HepG2 (cell line): ENCODE data around the gene CCDC97. TPM values are rescaled to one million over a fixed set of nuclear protein-coding genes. Genes with fewer than 3 reads are reported as not detected.

Source experiments
- ARHGAP35 ChIP-seq: sonication (generic); formaldehyde crosslinking; IDR thresholded peaks from 2 replicates; pipeline ENCODE4 v1.9.0; 2022; ENCODE audit warnings: mild to moderate bottlenecking, inconsistent platforms, moderate library complexity, missing genetic modification reagents, borderline replicate concordance
- EZH2 ChIP-seq: conservative IDR thresholded peaks from 2 replicates; pipeline ENCODE4 v1.6.1; 2012; ENCODE audit warnings: mild to moderate bottlenecking, low read depth, low read length, moderate library complexity
- FOXK2 ChIP-seq: fragments of 450-650 bp; IDR thresholded peaks from 2 replicates; pipeline ENCODE4 v1.6.1; 2016
- GATAD2A ChIP-seq: IDR thresholded peaks from 2 replicates; pipeline ENCODE4 v1.6.1; 2016
- HNF4A ChIP-seq: sonication (generic); formaldehyde crosslinking; IDR thresholded peaks from 2 replicates; pipeline ENCODE4 v1.4.0; 2020; ENCODE audit warnings: missing genetic modification reagents
- JUND ChIP-seq: sonication (generic); formaldehyde crosslinking; IDR thresholded peaks from 2 replicates; pipeline ENCODE4 v1.8.0; 2022; ENCODE audit warnings: mild to moderate bottlenecking, missing genetic modification reagents
- KDM6A ChIP-seq: IDR thresholded peaks from 2 replicates; pipeline ENCODE4 v1.6.1; 2016; ENCODE audit warnings: low read depth
- MBNL3 ChIP-seq: fragments of 250-450 bp; sonication (Bioruptor Pico); conservative IDR thresholded peaks from 2 replicates; pipeline ENCODE4 v1.8.0; 2022; ENCODE audit warnings: mild to moderate bottlenecking, inconsistent platforms
- SCMH1 ChIP-seq: sonication (generic); formaldehyde crosslinking; IDR thresholded peaks from 2 replicates; pipeline ENCODE4 v1.9.0; 2021; ENCODE audit warnings: missing genetic modification reagents, mild to moderate bottlenecking, borderline replicate concordance
- TEAD3 ChIP-seq: optimal IDR thresholded peaks from 2 replicates; pipeline ENCODE3; 2016; ENCODE audit warnings: borderline replicate concordance
- TERF1 ChIP-seq: sonication (generic); formaldehyde crosslinking; IDR thresholded peaks from 2 replicates; pipeline ENCODE4 v1.8.0; 2022; ENCODE audit warnings: mild to moderate bottlenecking, missing genetic modification reagents, moderate library complexity
- THYN1 ChIP-seq: sonication (generic); formaldehyde crosslinking; IDR thresholded peaks from 2 replicates; pipeline ENCODE4 v1.8.1; 2023; ENCODE audit warnings: low read depth, mild to moderate bottlenecking, moderate library complexity, missing genetic modification reagents, borderline replicate concordance
- ZC3H13 ChIP-seq: sonication (generic); formaldehyde crosslinking; IDR thresholded peaks from 2 replicates; pipeline ENCODE4 v1.8.1; 2023; ENCODE audit warnings: mild to moderate bottlenecking, missing genetic modification reagents, moderate library complexity
- ZFY ChIP-seq: sonication (generic); formaldehyde crosslinking; IDR thresholded peaks from 2 replicates; pipeline ENCODE4 v1.4.0; 2020; ENCODE audit warnings: missing genetic modification reagents
- ZHX1 ChIP-seq: sonication (generic); formaldehyde crosslinking; IDR thresholded peaks from 2 replicates; pipeline ENCODE4 v1.8.1; 2022; ENCODE audit warnings: low read depth, mild to moderate bottlenecking, missing genetic modification reagents
- ZIK1 ChIP-seq: sonication (generic); formaldehyde crosslinking; IDR thresholded peaks from 2 replicates; pipeline ENCODE4 v1.5.0; 2020; ENCODE audit warnings: mild to moderate bottlenecking, low read depth, missing genetic modification reagents, borderline replicate concordance
- ZNF296 ChIP-seq: sonication (generic); formaldehyde crosslinking; conservative IDR thresholded peaks from 2 replicates; pipeline ENCODE4 v1.5.0; 2020; ENCODE audit warnings: mild to moderate bottlenecking, missing genetic modification reagents
- ZNF326 ChIP-seq: sonication (generic); formaldehyde crosslinking; IDR thresholded peaks from 2 replicates; pipeline ENCODE4 v1.4.0; 2020; ENCODE audit warnings: missing genetic modification reagents, borderline replicate concordance
- ZNF331 ChIP-seq: sonication (generic); formaldehyde crosslinking; IDR thresholded peaks from 2 replicates; pipeline ENCODE4 v1.4.0; 2020; ENCODE audit warnings: missing genetic modification reagents
- ZNF792 ChIP-seq: IDR thresholded peaks from 2 replicates; pipeline ENCODE4 v1.6.1; 2016
- ZSCAN31 ChIP-seq: sonication (generic); formaldehyde crosslinking; IDR thresholded peaks from 2 replicates; pipeline ENCODE4 v1.5.0; 2020; ENCODE audit warnings: low read depth, mild to moderate bottlenecking, missing genetic modification reagents
- polyA plus RNA-seq, 8 experiments: library from polyadenylated mRNA; depleted of rRNA in 3 of 8; stranded (reverse) in 7 of 8; unstranded in 1 of 8; fragments of >200 nt; fragmentation: Illumina TruSeq in 4 of 8; extraction: Trizol in 4 of 8; gene quantifications; 2 replicates each; pipeline versions ENCODE4 v1.2.1 to v1.2.3, GENCODE V29; 2011 to 2016; ENCODE audit warnings: low read depth in 4 of 8, missing spikeins in 1 of 8, mixed read lengths in 1 of 8; ENCODE audit not compliant: insufficient read depth in 1 of 8
- total RNA-seq, 5 experiments: library from RNA; depleted of rRNA; stranded (reverse); fragments of >200 nt; fragmentation: Illumina TruSeq; extraction: Trizol; gene quantifications; 2 replicates each; pipeline ENCODE4 v1.2.3, GENCODE V29; 2016; ENCODE audit warnings: low read depth in 1 of 5
- TF ChIP-seq, protein P1 (sequence below): sonication (generic); formaldehyde crosslinking; IDR thresholded peaks from 2 replicates; pipeline ENCODE4 v1.5.0; 2020; ENCODE audit warnings: mild to moderate bottlenecking, missing genetic modification reagents
- TF ChIP-seq, protein P2 (sequence below): IDR thresholded peaks from 2 replicates; pipeline ENCODE4 v1.6.1; 2016; ENCODE audit warnings: low read depth, control low read depth

Gene CCDC97
- total and polyA plus RNA-seq, 2 of the 13 experiments (the other 11 are each of a cell fraction or from before 2014, with no cell fraction given) = 6.2 to 7.3 TPM

- TF ChIP-seq, protein P1, sequence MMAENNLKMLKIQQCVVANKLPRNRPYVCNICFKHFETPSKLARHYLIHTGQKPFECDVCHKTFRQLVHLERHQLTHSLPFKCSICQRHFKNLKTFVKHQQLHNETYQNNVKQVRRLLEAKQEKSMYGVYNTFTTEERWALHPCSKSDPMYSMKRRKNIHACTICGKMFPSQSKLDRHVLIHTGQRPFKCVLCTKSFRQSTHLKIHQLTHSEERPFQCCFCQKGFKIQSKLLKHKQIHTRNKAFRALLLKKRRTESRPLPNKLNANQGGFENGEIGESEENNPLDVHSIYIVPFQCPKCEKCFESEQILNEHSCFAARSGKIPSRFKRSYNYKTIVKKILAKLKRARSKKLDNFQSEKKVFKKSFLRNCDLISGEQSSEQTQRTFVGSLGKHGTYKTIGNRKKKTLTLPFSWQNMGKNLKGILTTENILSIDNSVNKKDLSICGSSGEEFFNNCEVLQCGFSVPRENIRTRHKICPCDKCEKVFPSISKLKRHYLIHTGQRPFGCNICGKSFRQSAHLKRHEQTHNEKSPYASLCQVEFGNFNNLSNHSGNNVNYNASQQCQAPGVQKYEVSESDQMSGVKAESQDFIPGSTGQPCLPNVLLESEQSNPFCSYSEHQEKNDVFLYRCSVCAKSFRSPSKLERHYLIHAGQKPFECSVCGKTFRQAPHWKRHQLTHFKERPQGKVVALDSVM (CRISPR knock-in tag) = peak; percentile 61
- no peak for TF ChIP-seq ZC3H13 (CRISPR knock-in tag)
- TF ChIP-seq THYN1 (CRISPR knock-in tag) = no peak
- no peak for TF ChIP-seq ZNF326 (CRISPR knock-in tag)
- no peak for TF ChIP-seq TERF1 (CRISPR knock-in tag)
- TF ChIP-seq ARHGAP35 (CRISPR knock-in tag) = no peak
- TF ChIP-seq, protein P2, sequence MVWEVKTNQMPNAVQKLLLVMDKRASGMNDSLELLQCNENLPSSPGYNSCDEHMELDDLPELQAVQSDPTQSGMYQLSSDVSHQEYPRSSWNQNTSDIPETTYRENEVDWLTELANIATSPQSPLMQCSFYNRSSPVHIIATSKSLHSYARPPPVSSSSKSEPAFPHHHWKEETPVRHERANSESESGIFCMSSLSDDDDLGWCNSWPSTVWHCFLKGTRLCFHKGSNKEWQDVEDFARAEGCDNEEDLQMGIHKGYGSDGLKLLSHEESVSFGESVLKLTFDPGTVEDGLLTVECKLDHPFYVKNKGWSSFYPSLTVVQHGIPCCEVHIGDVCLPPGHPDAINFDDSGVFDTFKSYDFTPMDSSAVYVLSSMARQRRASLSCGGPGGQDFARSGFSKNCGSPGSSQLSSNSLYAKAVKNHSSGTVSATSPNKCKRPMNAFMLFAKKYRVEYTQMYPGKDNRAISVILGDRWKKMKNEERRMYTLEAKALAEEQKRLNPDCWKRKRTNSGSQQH (CRISPR knock-in tag) = no peak
- peak; percentile 15; the same call in 1 of the 2 replicates for TF ChIP-seq ZNF792
- no peak for TF ChIP-seq MBNL3 (CRISPR knock-in tag)
- no peak for TF ChIP-seq ZHX1 (CRISPR knock-in tag)
- peak; percentile 32 for TF ChIP-seq TEAD3 (CRISPR knock-in tag)
- TF ChIP-seq EZH2 = no peak
- TF ChIP-seq ZNF331 (CRISPR knock-in tag) = 0 out of 2 replicates have a peak, but pooled peaks have one; percentile 14
- TF ChIP-seq HNF4A (CRISPR knock-in tag) = peak; percentile 62
- no peak for TF ChIP-seq ZIK1 (CRISPR knock-in tag)
- TF ChIP-seq SCMH1 (CRISPR knock-in tag) = no peak
- TF ChIP-seq KDM6A = peak; percentile 30; the same call in 1 of the 2 replicates
- no peak for TF ChIP-seq ZSCAN31 (CRISPR knock-in tag)
- peak; percentile 94 for TF ChIP-seq ZNF296 (CRISPR knock-in tag)
- TF ChIP-seq FOXK2 = no peak
- peak; percentile 69 for TF ChIP-seq ZFY (CRISPR knock-in tag)
- no peak for TF ChIP-seq JUND
- TF ChIP-seq GATAD2A = peak; percentile 16; the same call in 1 of the 2 replicates
Measured at GRCh38 chr19:41323023-41323422, 13.1 kb downstream of the CCDC97 start (continued).
